HAP-1 (cell line): Measurements from ENCODE around the gene APOC4.

Experiments used
- DNase-seq, 2 experiments: peaks; one replicate each; pipeline ENCODE4 v3.0.0-alpha.2; 2016 to 2020; ENCODE audit warnings: low spot score in 2 of 2
- H3K27me3 ChIP-seq: fragments of 250-450 bp; sonication (Bioruptor Pico); 2 replicates; pipeline ENCODE4 v1.5.1; 2020; ENCODE audit warnings: low read depth, mild to moderate bottlenecking, moderate library complexity
- H3K36me3 ChIP-seq: fragments of 250-450 bp; sonication (Bioruptor Pico); replicated peaks from 2 replicates; pipeline ENCODE4 v1.5.1; 2020; ENCODE audit warnings: mild to moderate bottlenecking
- H3K4me1 ChIP-seq: fragments of 250-450 bp; sonication (Bioruptor Pico); 2 replicates; pipeline ENCODE4 v1.5.1; 2020; ENCODE audit warnings: mild to moderate bottlenecking
- H3K4me3 ChIP-seq: fragments of 250-450 bp; sonication (Bioruptor Pico); 2 replicates; pipeline ENCODE4 v1.5.1; 2020; ENCODE audit warnings: mild to moderate bottlenecking, moderate library complexity
- H3K9me3 ChIP-seq: fragments of 250-450 bp; sonication (Bioruptor Pico); 2 replicates; pipeline ENCODE4 v1.5.1; 2020; ENCODE audit warnings: mild to moderate bottlenecking, moderate library complexity
- in situ Hi-C: fragments of 300-500 bp; cut with MboI; formaldehyde crosslinking; loops from 3 replicates; pipeline ENCODE4 v1.14.3; 2020; ENCODE audit warnings: low sequenced_read_pairs, inconsistent platforms, mixed read lengths

Gene APOC4

DNA sequence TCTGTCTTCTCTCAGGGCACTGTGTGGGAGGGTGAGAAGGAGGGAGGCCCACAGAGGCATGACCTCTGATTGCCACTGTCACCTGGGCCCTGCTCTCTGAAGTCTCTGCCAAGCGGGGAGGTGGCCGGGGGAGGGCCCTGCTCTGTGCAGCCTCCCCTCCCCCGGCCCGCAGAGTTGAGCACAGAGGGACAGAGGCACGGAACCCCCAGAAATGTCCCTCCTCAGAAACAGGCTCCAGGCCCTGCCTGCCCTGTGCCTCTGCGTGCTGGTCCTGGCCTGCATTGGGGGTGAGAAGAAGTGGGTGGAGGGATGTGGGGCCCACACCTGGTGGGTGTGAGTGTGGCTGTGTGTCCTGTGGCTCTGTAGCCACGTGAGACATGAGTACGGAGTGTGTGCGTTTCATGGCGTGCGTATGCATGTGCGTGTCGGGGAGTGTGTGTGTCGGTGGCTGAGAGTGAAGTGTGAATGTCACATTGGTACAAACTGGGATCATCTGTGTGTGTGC is at the start of gene APOC4:
Gene APOC4 (plus strand): TSS at position 171 of the 505 bp plus-strand sequence. CDS start 41 bp downstream, at position 212.
- no peak within 1 kb of the TSS for H3K4me3 ChIP-seq
- in situ Hi-C loops, result no loop called here
- H3K27me3 ChIP-seq, result no peaks in the 10 kb centered on the region
- no peak for DNase-seq
- no peaks in the 10 kb centered on the region for H3K36me3 ChIP-seq
- no peaks in the 10 kb centered on the region for H3K9me3 ChIP-seq
- no peaks in the 10 kb centered on the region for H3K4me1 ChIP-seq

DNA sequence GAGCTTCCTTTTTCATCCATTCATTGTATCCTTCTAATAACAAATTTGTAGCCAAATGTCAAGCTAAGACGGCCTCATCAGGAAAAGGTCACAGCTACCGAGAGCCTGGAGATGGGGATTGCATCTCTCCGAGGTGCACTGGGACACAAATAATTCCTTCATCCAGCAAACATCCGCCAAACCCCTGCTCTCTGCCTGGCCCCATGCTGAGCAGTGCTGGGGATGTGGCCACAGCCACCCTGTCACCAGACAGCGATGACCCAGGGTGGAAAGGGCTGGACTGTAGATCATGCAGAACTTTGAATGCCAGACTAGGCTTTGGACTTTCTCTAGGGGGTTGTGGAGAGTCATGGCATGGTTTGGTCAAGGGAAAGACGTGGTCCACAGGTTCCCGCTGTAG is 49.1 kb upstream of the APOC4 start:
- Histone ChIP-seq H3K9me3 (no peaks in the 10 kb centered on the region), H3K27me3 (no peaks in the 10 kb centered on the region), H3K4me3 (peak overlapping the region; percentile 81; the same call in 1 of the 2 replicates), H3K4me1 (peaks cover 11% of the 10 kb centered on the region), H3K36me3 (peaks cover 61% of the 10 kb centered on the region)
- in situ Hi-C loops, result no loop called here
- no peak for DNase-seq

GRCh38 chr19:44893332-44894051 is 48.5 kb upstream of the APOC4 start:
- no peaks in the 10 kb centered on the region for H3K27me3 ChIP-seq
- no peak for DNase-seq
- H3K4me1 ChIP-seq, result peaks cover 11% of the 10 kb centered on the region
- in situ Hi-C loops, result no loop called here
- H3K36me3 ChIP-seq, result peaks cover 64% of the 10 kb centered on the region
- H3K4me3 ChIP-seq, result no peak overlapping the region
- no peaks in the 10 kb centered on the region for H3K9me3 ChIP-seq

- H3K36me3 ChIP-seq, result peaks cover 64% of the 10 kb centered on the region
- in situ Hi-C loops, result no loop called here
Measured at GRCh38 chr19:44894052-44894400, 48.0 kb upstream of the APOC4 start.

DNA sequence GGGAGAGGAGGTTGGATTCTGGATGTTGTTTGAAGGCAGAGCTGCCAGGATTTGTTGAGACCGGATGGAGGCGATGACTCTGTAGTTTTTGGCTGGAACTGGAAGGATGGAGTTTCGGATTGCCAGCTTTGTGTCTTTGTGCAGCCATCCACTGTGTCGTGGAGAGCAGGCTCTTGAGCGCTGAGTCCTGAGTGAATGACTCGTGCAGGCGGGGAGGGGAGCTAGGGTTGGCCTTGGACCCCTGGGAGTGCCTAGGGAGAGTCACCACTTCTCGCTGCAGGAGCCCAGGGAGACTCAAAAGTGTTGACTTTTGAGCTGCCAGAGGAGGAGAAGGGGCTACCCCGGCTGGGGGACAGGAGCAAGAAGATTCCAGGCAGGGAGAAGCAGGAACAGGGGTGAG is 47.1 kb upstream of the APOC4 start:
- Histone ChIP-seq H3K36me3 (peaks cover 66% of the 10 kb centered on the region), H3K4me1 (peaks cover 6% of the 10 kb centered on the region)
- in situ Hi-C loops, result no loop called here

More at GRCh38 chr19:44894052-44894400, 48.0 kb upstream of the APOC4 start:
- Histone ChIP-seq H3K4me1 (peaks cover 11% of the 10 kb centered on the region), H3K27me3 (no peaks in the 10 kb centered on the region), H3K4me3 (no peak overlapping the region), H3K9me3 (no peaks in the 10 kb centered on the region)
- DNase-seq, result no peak

GRCh38 chr19:44897835-44898234 is 44.2 kb upstream of the APOC4 start:
- in situ Hi-C loops, result no loop called here
- Histone ChIP-seq H3K4me1 (no peaks in the 10 kb centered on the region), H3K27me3 (no peaks in the 10 kb centered on the region), H3K36me3 (peaks cover 82% of the 10 kb centered on the region), H3K9me3 (no peaks in the 10 kb centered on the region), H3K4me3 (no peak overlapping the region)
- DNase-seq, result no peak

More for the DNA sequence above, 47.1 kb upstream of the APOC4 start:
- no peaks in the 10 kb centered on the region for H3K27me3 ChIP-seq
- DNase-seq, result no peak
- H3K9me3 ChIP-seq, result no peaks in the 10 kb centered on the region
- no peak overlapping the region for H3K4me3 ChIP-seq

- no peak for DNase-seq
- peaks cover 67% of the 10 kb centered on the region for H3K36me3 ChIP-seq
- H3K4me3 ChIP-seq, result no peak overlapping the region
- H3K4me1 ChIP-seq, result peaks cover 8% of the 10 kb centered on the region
- no peaks in the 10 kb centered on the region for H3K9me3 ChIP-seq
- in situ Hi-C loops, result no loop called here
- H3K27me3 ChIP-seq, result no peaks in the 10 kb centered on the region
Measured at GRCh38 chr19:44900328-44901244, 41.5 kb upstream of the APOC4 start.

GRCh38 chr19:44903216-44903601 is 38.8 kb upstream of the APOC4 start:
- H3K9me3 ChIP-seq, result no peaks in the 10 kb centered on the region
- no peaks in the 10 kb centered on the region for H3K27me3 ChIP-seq
- in situ Hi-C loops, result no loop called here
- H3K36me3 ChIP-seq, result peaks cover 44% of the 10 kb centered on the region
- H3K4me1 ChIP-seq, result peaks cover 13% of the 10 kb centered on the region
- no peak overlapping the region for H3K4me3 ChIP-seq
- DNase-seq, result no peak

- no peak overlapping the region for H3K4me3 ChIP-seq
- H3K4me1 ChIP-seq, result peaks cover 13% of the 10 kb centered on the region
- DNase-seq, result peak; percentile 20 to 85
- in situ Hi-C loops, result no loop called here
- no peaks in the 10 kb centered on the region for H3K27me3 ChIP-seq
- H3K9me3 ChIP-seq, result no peaks in the 10 kb centered on the region
- peaks cover 44% of the 10 kb centered on the region for H3K36me3 ChIP-seq
Measured at GRCh38 chr19:44903602-44904425, 38.2 kb upstream of the APOC4 start.

- no peak overlapping the region for H3K4me3 ChIP-seq
- no peaks in the 10 kb centered on the region for H3K9me3 ChIP-seq
- H3K36me3 ChIP-seq, result peaks cover 44% of the 10 kb centered on the region
- in situ Hi-C loops, result no loop called here
- peaks cover 13% of the 10 kb centered on the region for H3K4me1 ChIP-seq
- H3K27me3 ChIP-seq, result no peaks in the 10 kb centered on the region
- DNase-seq, result peak in 1 of 2 experiments; percentile 53
Measured at GRCh38 chr19:44904426-44904994, 37.5 kb upstream of the APOC4 start.

GRCh38 chr19:44905437-44906160 is 36.4 kb upstream of the APOC4 start, which contains the start of gene APOE:
Gene APOE, plus strand, starts transcription at chr19:44905796. Its CDS starts 829 bp downstream, at chr19:44906625.
- in situ Hi-C loops, result loop anchor here (5.0 kb wide), 1 partner anchor 42 kb away; the partner anchor contains the start of gene APOC2
- Histone ChIP-seq H3K36me3 (peaks cover 35% of the 10 kb centered on the region), H3K27me3 (no peaks in the 10 kb centered on the region), H3K4me1 (peaks cover 13% of the 10 kb centered on the region), H3K4me3 (peak within 1 kb of the TSS; percentile 29), H3K9me3 (no peaks in the 10 kb centered on the region)
- peak in 1 of 2 experiments; percentile 58 for DNase-seq

GRCh38 chr19:44907613-44908012 is 34.4 kb upstream of the APOC4 start:
- no peaks in the 10 kb centered on the region for H3K9me3 ChIP-seq
- no peak for DNase-seq
- H3K36me3 ChIP-seq, result peaks cover 15% of the 10 kb centered on the region
- H3K4me3 ChIP-seq, result no peak overlapping the region
- no peaks in the 10 kb centered on the region for H3K27me3 ChIP-seq
- peaks cover 13% of the 10 kb centered on the region for H3K4me1 ChIP-seq
- in situ Hi-C loops, result loop anchor here (5.0 kb wide), 1 partner anchor 40 kb away; the partner anchor contains the start of gene APOC2
